Inflammatory macrophage treated with lipopolysaccharide for 1 hour (primary cell): ENCODE results near the gene DISC1.

Experiments
- DNase-seq, 2 donors: peaks; one replicate each; pipeline ENCODE4 v3.0.0-alpha.2; 2020 to 2022

Gene DISC1

GRCh38 chr1:232017057-232017456, 390.5 kb downstream of the DISC1 start:
- DNase-seq, result no peak

GRCh38 chr1:232017759-232018158, 391.2 kb downstream of the DISC1 start:
- DNase-seq, result no peak

- DNase-seq, result no peak
Measured at GRCh38 chr1:232018231-232019025, 391.8 kb downstream of the DISC1 start.

GRCh38 chr1:232019026-232019340, 392.4 kb downstream of the DISC1 start:
- no peak for DNase-seq

- no peak for DNase-seq
Measured at GRCh38 chr1:232020352-232020751, 393.8 kb downstream of the DISC1 start.

- no peak for DNase-seq
Measured at GRCh38 chr1:232029315-232029714, 402.7 kb downstream of the DISC1 start.

GRCh38 chr1:232031156-232031555, 404.6 kb downstream of the DISC1 start:
- no peak for DNase-seq

GRCh38 chr1:232033285-232033684, 406.7 kb downstream of the DISC1 start:
- DNase-seq, result no peak

GRCh38 chr1:232034556-232034955, 408.0 kb downstream of the DISC1 start:
- DNase-seq, result no peak

- DNase-seq, result no peak
Measured at GRCh38 chr1:232036181-232036933, 409.8 kb downstream of the DISC1 start.

- no peak for DNase-seq
Measured at GRCh38 chr1:232037774-232038388, 411.3 kb downstream of the DISC1 start.

- no peak for DNase-seq
Measured at GRCh38 chr1:232038706-232039677, 412.4 kb downstream of the DISC1 start.

- no peak for DNase-seq
Measured at GRCh38 chr1:232040260-232040659, 413.7 kb downstream of the DISC1 start.

GRCh38 chr1:232044728-232045127, 418.1 kb downstream of the DISC1 start:
- DNase-seq, result no peak

- DNase-seq, result no peak
Measured at GRCh38 chr1:232045139-232045994, 418.8 kb downstream of the DISC1 start.

- no peak for DNase-seq
Measured at GRCh38 chr1:232046451-232047306, 420.1 kb downstream of the DISC1 start.

- no peak for DNase-seq
Measured at GRCh38 chr1:232047473-232047872, 420.9 kb downstream of the DISC1 start.

GRCh38 chr1:232048481-232048880, 421.9 kb downstream of the DISC1 start:
- DNase-seq, result no peak

- no peak for DNase-seq
Measured at GRCh38 chr1:232049335-232049734, 422.7 kb downstream of the DISC1 start.

- no peak for DNase-seq
Measured at GRCh38 chr1:232057217-232057895, 430.8 kb downstream of the DISC1 start.
